ENCODE measurements around the gene TAS2R31.
"Not testable (repeated sequence)": the region's sequence is repeated elsewhere in the genome, so short reads cannot be mapped to it uniquely, and the experiment has no call there.

TAS2R31 gene, protein sequence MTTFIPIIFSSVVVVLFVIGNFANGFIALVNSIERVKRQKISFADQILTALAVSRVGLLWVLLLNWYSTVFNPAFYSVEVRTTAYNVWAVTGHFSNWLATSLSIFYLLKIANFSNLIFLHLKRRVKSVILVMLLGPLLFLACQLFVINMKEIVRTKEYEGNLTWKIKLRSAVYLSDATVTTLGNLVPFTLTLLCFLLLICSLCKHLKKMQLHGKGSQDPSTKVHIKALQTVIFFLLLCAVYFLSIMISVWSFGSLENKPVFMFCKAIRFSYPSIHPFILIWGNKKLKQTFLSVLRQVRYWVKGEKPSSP

DNA sequence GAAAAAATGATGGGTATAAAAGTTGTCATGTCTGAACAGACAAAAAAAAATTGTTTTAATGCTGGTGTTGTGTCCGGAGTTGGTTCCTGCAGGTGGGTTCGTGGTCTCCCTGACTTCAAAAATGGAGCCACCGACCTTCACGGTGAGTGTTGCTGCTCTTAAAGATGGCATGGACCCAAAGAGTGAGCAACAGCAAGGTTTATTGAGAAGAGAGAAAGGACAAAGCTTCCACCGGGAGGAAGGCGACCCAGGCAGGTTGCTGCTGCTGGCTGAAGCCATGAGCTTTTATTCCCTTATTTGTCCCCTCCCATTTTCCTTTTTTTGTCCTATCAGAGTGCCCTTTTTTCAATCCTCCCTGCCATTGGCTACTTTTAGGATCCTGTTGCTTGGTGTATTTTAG, at the start of gene TAS2R31:
Gene TAS2R31, minus strand, starts transcription at position 101 of the 400 bp plus-strand sequence. Its CDS starts 72 bp downstream, at position 29.
- DNase-seq (ENCODE audit: low spot score) = no peak

DNA sequence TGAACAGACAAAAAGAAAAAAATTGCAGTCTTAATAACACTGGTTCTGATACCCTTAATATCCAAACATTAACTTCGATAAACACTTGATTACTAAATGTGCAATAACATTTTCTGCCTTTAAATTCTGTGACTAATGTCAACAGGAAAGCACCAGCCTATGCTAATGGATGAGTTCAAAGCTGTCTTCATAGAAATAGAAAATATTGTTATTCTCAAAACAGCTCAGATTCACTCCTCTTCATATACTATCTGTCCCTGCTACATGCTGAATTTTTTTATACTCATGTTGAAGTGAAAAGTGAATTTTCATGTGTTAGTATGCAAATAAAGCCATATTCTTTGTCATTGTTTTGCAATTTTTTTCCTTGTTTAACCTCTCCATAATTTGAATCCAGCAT, 47.0 kb upstream of the TAS2R31 start:
- no peak for DNase-seq (ENCODE audit: low spot score)

DNA sequence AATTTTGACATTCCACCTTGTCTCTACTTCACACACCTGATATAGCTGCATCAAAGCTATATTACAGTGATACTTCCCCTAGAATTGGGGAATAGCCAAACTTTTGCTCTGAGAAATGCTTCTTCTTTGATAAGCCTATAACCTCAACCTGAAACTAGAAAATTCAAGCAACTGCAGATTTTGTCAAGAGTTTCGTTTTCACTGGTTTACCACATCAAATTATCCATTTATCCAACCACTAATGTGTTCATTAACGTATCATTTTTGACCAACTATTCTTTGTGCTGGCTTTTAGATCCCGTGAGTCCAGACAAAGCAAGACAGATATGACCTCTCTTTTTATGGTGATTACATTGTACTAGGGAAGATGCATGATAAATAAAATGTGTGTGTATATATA, 44.4 kb upstream of the TAS2R31 start:
- no peak for DNase-seq (ENCODE audit: low spot score)

DNA sequence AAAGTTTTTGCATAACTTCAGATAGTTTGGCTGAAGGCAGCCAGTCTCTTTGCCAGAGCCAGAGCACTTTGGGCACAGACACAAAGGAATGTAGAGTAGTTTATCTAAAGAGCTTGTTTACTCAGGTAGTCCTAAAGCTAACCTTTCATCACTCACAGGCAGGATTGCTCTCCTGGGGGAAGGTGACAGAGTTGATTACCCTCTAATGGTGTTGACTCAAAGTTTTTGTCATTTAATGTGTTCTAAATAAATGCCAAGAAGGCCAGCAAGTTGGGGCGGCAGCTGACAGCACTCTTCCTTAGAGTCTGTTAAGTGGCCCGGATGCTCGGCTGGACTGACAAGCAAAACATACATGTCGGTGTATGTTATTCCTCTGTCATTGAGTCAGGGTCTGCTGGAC, 40.2 kb upstream of the TAS2R31 start:
- DNase-seq (ENCODE audit: low spot score) = no peak

DNA sequence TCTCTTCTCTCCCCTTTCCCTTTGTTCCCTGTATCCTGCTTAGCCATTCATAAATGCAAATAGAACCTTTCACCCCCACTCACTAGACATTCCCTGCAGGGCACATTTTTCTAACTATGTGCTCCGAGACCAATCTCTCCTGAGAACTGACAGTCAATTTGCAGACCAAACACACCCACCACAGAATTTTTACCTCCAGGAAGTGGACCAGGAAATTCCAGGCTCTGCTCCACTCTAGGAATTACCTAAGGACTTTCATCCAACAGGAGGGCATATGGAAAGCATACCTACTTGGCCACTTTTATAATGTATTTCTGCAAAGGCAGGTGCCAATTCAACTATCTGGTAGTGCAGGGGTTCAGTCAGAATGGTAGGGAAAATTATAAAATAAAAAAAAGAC, 39.8 kb upstream of the TAS2R31 start:
- no peak for DNase-seq (ENCODE audit: low spot score)

DNA sequence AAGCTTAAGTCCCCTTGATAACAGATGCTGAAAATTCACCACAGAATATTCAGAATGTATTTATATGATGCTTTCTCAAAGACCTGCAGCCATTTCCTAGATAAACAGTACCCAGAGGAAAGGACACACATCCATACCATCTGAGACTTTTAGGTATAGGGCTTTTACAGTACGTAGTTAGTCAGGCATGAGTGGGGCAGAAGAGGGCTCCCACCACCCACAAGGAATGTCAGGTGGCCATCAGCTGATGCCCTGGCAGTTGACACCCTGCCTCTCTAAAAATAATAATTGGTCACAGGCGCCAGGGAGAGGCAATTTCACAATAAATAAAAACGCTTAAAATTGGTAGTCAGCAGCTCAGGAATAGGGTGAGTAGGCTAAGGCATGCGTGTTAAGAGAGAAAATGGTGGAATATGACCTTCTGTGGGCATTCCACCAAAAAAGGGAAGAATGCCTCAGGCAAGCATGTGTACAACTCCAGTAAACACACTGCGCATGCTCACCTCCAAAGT, 38.7 kb upstream of the TAS2R31 start:
- DNase-seq (ENCODE audit: low spot score) = no peak

DNA sequence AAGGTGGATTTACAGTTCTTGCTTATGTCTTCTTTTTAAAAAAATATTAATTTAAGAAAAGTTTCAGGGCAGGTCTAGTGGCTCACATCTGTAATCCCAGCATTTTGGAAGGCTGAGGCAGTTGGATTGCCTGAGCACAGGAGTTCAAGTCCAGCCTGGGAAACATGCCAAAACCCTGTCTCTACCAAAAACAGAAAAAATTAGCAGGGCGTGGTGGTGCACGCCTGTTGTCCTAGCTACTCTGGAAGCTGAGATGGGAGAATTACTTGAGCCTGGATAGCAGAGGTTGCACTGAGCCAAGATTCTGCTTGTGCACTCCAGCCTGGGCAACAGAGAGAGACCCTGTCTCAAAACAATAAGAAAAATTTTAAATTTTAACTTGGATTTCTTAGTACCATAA, 36.3 kb upstream of the TAS2R31 start:
- DNase-seq (ENCODE audit: low spot score) = no peak

DNA sequence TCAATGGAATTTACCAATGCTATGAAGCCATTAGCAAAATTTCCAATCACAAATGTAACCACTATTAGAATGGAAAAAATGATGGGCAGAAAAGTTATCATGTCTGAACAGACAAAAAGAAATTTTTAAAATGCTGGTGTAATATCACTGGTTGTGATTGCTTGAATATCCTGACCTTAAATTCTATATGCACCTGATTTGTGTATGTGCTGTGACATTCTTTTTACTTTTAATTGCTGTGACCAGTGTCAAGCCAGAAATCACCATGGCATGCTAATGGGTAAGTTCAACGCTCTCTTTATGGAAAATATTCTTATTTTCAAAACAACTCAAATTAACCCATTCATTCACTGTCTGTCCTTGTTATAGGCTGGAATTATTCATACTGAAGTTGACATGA, 31.0 kb upstream of the TAS2R31 start, which contains the start of gene TAS2R46:
Gene TAS2R46, minus strand, starts transcription at position 101 of the 400 bp plus-strand sequence. Its CDS starts 0 bp downstream, at position 101.
- DNase-seq (ENCODE audit: low spot score) = not testable (repeated sequence)

DNA sequence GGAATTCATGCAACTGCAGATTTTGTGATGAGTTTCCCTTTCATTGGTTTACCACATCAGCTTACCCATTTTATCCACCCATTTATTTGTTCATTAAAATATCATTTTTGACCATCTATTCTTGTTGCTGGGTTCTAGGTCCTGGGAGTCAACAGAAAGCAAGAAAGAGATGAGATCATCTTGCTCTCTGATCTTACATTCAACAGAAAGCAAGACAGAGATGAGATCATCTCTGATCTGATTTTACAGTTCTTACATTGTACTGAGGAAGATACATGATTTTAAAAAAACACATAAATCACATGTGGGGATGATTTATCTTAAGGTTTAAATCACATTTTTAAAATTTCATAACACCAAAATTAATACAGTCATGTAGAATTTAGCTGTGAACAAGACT, 28.6 kb upstream of the TAS2R31 start:
- DNase-seq (ENCODE audit: low spot score) = no peak

DNA sequence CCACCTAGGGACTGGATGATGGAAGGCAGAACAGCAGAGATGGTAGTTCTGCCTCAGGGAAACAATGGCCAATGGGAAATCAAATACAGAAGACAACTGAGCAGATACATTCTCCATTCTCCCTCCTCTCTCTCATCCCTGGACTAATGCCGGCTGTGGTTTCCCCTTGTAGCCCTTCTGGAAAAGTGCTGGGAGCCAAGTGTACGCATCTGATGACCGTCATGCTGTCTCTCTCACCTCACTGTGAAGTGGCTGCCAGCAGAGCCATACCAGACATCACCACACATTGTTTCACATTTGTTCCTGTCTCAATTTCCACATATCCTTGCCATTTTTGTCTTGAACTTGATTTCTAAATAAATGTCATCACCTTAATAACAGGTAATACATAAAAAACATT, 27.8 kb upstream of the TAS2R31 start:
- no peak for DNase-seq (ENCODE audit: low spot score)

DNA sequence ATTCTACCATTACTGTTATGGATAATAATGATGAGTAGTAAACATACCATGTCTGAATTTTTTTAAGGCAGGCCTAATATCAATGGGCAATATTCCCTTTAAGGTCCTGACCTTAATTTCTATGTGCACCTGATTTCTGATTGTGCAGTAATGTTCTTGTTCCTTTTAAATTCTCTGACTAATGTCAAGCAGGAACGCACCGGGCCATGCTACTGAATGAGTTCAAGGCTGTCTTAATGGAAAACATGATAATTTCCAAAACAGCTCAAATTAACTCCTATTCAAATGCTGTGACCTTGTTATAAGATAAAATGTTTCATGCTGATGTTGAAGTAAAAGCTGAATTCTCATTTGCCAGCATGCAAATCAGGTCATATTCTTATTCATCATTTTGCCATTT, 24.1 kb upstream of the TAS2R31 start:
- DNase-seq (ENCODE audit: low spot score) = no peak

DNA sequence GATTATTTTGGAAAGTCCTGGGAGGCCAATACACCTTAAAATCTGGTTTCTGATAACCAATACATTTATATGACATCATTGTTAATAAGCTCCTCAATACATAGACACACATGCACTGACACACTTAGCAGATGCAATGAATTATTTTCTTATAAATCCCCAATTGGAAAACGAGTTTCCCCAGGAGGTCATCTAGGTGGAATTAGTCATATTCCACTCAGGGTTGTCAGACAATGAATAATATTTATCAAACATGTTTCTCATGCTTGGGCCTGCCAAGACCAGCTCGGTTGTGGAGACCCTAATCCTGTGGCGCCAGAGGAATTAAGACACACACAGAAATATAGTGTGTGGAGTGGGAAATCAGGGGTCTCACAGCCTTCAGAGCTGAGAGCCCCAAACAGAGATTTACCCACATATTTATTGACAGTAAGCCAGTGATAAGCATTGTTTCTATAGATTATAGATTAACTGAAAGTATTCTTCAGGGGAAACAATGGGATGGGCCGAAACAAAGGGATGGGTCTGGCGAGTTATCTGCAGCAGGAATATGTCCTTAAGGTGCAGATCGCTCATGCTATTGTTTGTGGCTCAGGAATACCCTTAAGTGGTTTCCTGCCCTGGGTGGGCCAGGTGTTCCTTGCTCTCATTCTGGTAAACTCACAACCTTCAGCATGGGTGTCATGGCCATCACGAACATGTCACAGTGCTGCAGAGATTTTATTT, 18.8 kb upstream of the TAS2R31 start:
- DNase-seq (ENCODE audit: low spot score) = not testable (repeated sequence)

DNA sequence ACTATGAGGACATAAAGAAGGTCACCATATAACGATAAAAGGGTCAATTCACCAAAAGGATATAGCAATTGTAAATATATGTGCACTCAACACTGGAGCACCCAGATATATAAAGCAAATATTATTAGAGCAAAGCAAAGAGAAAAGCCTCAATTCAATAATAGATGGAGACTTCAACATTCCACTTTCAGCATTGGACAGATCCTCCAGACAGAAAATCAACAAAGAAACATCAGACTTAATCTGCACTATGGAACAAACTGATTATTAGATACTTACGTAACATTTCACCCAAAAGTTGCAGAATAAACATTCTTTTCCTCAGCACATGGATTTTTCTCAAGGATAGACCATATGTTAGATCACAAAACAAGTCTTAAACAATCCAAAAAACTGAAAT, 10.2 kb upstream of the TAS2R31 start:
- not testable (repeated sequence) for DNase-seq (ENCODE audit: low spot score)

DNA sequence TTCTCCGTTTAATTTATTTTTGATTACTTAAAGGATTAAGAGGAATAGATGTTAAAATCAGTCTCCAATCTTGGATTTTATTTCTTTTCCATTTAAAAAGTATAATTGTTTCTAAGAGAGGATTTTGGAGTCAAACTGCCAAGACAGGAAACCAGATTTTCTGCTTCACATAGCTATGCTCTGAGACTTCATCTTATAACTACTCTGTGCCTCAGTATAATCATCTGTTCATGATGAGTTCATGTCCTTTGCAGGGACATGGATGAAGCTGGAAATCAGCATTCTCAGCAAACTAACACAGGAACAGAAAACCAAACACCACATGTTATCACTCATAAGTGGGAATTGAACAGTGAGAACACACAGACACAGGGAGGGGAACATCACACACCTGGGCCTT, 9.0 kb upstream of the TAS2R31 start:
- no peak for DNase-seq (ENCODE audit: low spot score)

DNA sequence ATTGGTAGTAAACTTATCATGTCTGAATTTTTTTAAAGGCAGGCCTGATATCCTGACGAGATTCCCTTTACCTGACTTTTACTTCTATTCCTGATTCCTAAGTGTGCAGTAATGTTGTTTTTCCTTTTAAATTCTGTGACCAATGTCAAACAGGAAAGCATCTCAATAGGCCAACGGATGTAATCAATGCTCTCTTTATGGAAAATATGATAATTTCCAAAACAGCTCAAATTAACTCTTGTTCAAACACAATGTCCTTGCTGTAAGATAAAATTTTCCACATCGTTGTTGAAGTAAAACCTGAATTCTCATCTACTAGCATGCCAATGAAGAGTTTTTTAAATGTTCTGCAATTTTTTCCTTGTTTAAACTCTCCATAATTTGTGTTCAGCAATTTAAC, 8.0 kb upstream of the TAS2R31 start:
- DNase-seq (ENCODE audit: low spot score) = no peak

DNA sequence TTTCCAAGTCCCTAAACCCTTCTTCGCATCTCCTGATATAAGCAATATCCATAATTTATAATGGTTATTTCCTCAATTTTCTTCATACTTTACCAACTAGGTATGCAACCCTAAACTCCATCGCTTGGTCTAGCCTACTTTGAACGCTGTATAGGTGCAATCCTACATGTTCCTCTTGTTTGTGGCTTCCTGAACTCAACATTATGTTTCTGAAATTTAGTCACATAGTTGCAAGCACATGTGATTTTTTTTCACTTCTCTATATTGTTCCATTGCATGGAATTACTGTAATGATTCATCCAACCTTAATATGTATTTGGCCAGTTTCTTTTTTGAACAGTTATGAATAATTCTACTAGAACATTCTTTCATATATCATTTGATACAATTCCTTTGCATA, 2.8 kb upstream of the TAS2R31 start:
- DNase-seq (ENCODE audit: low spot score) = not testable (repeated sequence)

DNA sequence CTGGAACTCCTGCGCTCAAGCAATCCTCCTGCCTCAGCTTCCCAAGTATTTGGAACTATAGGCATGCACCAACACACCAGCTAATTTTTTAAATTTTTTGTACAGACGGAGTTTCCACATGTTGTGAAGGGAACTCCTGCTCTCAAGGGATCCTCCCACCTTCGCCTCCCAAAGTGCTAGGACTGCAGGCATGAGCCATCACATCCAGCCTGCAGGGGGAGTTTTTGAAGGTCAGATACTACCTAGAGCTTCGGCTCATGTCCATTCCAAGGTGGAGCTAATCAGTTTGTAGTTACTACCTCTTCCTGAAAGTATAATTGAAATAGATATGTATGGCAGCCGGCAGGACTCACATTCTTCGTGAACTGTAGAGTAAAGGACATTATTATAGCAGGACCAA, 5.1 kb downstream of the TAS2R31 start:
- DNase-seq (ENCODE audit: low spot score) = no peak

DNA sequence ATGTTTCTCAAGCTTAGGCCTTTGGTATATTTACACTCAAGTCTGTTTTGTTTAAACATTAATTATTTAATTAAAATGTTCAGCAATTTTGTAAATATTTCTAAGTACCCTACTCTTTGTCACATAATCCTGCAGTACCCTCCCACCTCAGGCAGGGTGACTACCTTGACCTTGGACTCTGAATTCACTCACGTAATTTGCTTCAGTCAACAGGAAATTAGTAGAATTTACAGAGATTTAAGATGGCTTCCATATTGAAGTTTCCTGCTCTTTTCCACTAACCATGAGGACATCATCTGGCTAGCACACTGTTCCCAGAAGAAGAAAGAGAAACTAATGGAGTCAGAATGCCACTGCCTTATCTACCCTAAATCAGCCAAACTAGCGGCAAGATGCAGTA, 7.8 kb downstream of the TAS2R31 start:
- DNase-seq (ENCODE audit: low spot score) = no peak

DNA sequence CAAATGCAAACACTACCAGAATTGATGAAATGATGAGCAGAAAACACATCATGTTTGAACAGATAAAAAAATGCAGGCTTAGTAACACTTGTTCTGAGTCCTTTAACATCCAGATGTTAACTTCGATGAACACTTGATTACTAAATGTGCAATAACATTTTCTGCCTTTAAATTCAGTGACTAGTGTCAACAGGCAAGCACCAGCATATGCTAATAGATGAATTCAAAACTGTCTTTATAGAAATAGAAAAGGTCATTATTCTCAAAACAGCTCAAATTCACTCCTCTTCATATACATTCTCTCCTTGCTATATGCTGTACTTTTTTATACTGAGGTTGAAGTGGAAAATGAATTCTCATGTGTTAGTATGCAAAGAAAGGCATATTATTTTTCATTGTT, 8.7 kb downstream of the TAS2R31 start, which contains the start of gene TAS2R19:
Gene TAS2R19, minus strand, starts transcription at position 101 of the 400 bp plus-strand sequence. Its CDS starts 49 bp downstream, at position 52.
- no peak for DNase-seq (ENCODE audit: low spot score)

DNA sequence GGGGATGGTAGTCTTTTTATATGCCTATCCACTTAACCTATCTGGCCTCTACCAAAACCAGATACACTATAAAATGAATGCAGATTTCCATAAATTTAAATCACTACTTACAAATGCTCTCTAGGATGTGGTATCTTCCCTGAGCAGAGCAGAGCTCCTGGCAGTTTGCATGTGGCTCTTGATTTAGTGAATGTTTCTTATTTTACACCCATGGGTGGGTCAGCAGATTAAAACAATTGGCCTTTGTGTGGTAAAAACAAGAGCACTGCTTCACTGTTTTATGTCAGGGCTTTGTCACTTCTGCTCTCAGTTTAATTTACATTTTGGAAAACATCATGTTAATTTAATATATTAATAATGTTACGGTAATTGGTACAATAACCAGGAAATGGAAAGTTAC, 14.3 kb downstream of the TAS2R31 start:
- no peak for DNase-seq (ENCODE audit: low spot score)

DNA sequence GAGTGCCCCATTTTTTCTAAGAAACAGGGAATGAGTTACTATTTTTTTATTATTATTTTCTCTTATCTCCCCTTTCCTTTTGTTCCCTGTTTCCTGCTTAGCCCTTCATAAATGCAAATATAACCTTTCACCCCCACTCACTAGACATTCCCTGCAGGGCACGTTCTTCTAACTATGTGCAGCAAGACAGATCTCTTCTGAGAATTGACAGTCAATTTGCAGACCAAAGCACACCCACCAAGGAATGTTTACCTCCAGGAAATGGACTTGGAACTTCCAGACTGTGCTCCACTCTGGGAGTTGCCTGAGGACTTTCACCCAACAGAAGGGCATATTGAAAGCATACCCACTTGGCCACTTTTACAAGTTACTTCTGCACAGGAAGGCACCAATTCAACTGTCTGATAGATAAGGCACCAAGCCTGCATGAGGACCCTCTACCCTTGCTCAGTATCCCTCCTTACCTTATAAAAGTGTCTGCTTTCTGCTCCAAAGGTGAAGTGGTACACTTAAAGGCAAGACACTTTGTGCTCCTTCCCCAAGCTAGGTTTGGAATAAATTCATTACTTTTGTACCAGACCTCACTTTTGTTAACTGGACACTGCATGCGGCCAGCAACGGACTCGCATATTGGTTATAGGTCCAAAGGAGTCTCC, 15.3 kb downstream of the TAS2R31 start:
- DNase-seq (ENCODE audit: low spot score) = no peak

DNA sequence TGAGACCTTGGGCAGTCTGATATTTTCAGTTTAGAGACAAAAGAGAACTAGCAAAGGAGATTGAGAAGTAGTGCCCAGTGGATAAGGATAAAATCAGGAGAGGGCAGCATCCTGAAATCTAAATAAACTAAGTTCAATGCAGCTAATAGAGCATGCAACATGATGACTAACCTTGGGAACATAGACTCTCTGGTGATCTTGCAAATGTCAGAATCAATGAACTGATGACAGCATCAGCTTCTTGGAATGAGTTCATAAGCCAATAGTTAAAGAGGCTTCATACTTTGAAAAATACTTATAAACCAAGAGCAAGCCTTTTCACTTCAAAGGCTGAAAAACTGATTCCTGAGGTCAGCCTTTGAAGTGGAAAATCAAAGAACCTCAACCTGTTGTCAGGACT, 17.0 kb downstream of the TAS2R31 start:
- DNase-seq (ENCODE audit: low spot score) = no peak

DNA sequence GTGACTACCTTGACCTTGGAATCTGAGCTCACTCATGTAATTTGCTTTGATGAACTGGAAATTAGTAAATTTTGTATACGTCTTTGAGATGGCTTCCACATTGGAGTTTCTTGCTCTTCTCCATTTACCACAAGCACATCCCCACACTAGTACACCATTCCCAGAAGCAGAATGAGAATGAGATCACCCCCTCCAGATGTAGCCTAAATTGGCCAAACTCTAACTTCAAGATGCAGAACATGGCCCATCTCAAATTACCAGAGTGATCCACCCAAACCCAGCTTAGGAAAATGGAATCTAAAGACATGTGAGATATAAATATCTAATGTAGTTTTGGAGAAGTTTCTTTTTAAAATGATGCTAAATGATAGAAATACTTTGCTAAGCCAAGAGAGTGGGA, 23.6 kb downstream of the TAS2R31 start:
- DNase-seq (ENCODE audit: low spot score) = no peak
